Psoas muscle (tissue), 8 donors: Measurements from ENCODE around the gene SWAP70. TPM values are rescaled to one million over a fixed set of nuclear protein-coding genes. Genes with fewer than 3 reads are reported as not detected.

ENCODE experiments used
- ATAC-seq, 4 donors: fragments of 200-7000 bp; cut with Tn5 transposase; one replicate each; pipeline ENCODE4 v1.9.1; 2020; ENCODE audit warnings: moderate library complexity in 3 of 4, mild to moderate bottlenecking in 2 of 4
- DNase-seq, 2 donors: peaks; one replicate each; pipeline ENCODE4 v3.0.0-alpha.2; 2020
- H3K27ac ChIP-seq: fragments of 200-600 bp; one replicate; pipeline ENCODE4 v1.8.0; 2022
- H3K27me3 ChIP-seq, 3 donors: fragments of 200-600 bp in 1 of 3; one replicate each; pipeline versions ENCODE4 v1.6.1 to v1.8.0; 2013 to 2022; ENCODE audit warnings: low read length in 2 of 3, mild to moderate bottlenecking in 2 of 3, moderate library complexity in 1 of 3; ENCODE audit not compliant: insufficient read depth in 3 of 3
- H3K36me3 ChIP-seq, 2 donors: fragments of 200-600 bp in 1 of 2; one replicate each; pipeline versions ENCODE4 v1.6.1 to v1.8.0; 2013 to 2022; ENCODE audit warnings: low read depth in 1 of 2, mild to moderate bottlenecking in 1 of 2, moderate library complexity in 1 of 2; ENCODE audit not compliant: insufficient read depth in 1 of 2
- H3K4me1 ChIP-seq: fragments of 200-600 bp; one replicate; pipeline ENCODE4 v1.8.0; 2022
- H3K4me3 ChIP-seq: fragments of 200-600 bp; one replicate; pipeline ENCODE4 v1.8.0; 2022; ENCODE audit warnings: mild to moderate bottlenecking
- H3K9me3 ChIP-seq: fragments of 200-600 bp; one replicate; pipeline ENCODE4 v1.8.0; 2022
- CTCF ChIP-seq: fragments of 200-600 bp; IDR thresholded peaks from one replicate; pipeline ENCODE4 v1.8.0; 2022; ENCODE audit warnings: antibody characterized with exemption
- WGBS, 3 donors: extraction: QIAGEN DNeasy Blood & Tissue Kit; methylation state at CpG; one replicate each; pipeline versions ENCODE4 v1.1.6 to v1.1.7; 2013; 5-methylcytosine and 5-hydroxymethylcytosine counted together
- intact Hi-C, 2 donors: fragments of 100-400 bp; cut with DNase I; formaldehyde crosslinking; loops; one replicate each; pipeline versions ENCODE4 v1.11.0 to v1.14.2; 2022
- polyA plus RNA-seq, 3 donors: library from polyadenylated mRNA; stranded (reverse); fragments of 200-250 nt; gene quantifications; one replicate each; pipeline ENCODE4 v1.2.3, GENCODE V29; 2013
- total RNA-seq, 4 donors: library from RNA; stranded (reverse); fragmentation: NEBNext Ultra II Directional in 2 of 4; extraction: Animal tissue kit (Norgen Biotek cat#: 25700) in 2 of 4; gene quantifications; one replicate each; pipeline versions ENCODE4 v1.2.1 to v1.2.4, GENCODE V29; 2021 to 2023
- donor health status: healthy with polysubstance abuse.
- donor health status: DM: no; HTN: no; CAD: no; lungs with moderate emphysema.
- donor health status: Bipolar disorder and iron deficiency.
- donor health status: healthy.
- donor health status: DM: yes; HTN: yes; CAD: no.
- donor health status: DM: no; HTN: no; CAD: no.
- donor health status: DM: no; HTN: no; CAD: no.
- donor health status: DM: yes; HTN: yes; CAD: no.

The SWAP70 gene
- total and polyA plus RNA-seq, 7 donors = 4.3 to 13.3 (median 8.2) TPM

- Histone ChIP-seq H3K27me3 (no peaks in the 10 kb centered on the region), H3K9me3 (no peaks in the 10 kb centered on the region), H3K36me3 (no peaks in the 10 kb centered on the region), H3K27ac (no peak overlapping the region), H3K4me1 (peaks cover 16% of the 10 kb centered on the region), H3K4me3 (no peak overlapping the region)
- intact Hi-C loops = no loop called here
- ATAC-seq (no peak), DNase-seq (no peak)
- WGBS, 3 donors = 54 to 63% (median 56%) methylated on average over 1 of the region's 1 CpG
- TF ChIP-seq CTCF = no peak
Measured at GRCh38 chr11:9771071-9771511, 107.2 kb downstream of the SWAP70 start.

- no peak for TF ChIP-seq CTCF
- no peak for ATAC-seq
- H3K27ac ChIP-seq = no peak overlapping the region
- H3K27me3 ChIP-seq = no peaks in the 10 kb centered on the region
- H3K36me3 ChIP-seq = peaks cover 0 to 7% of the 10 kb centered on the region in 2 donors
- H3K4me1 ChIP-seq = peaks cover 16% of the 10 kb centered on the region
- intact Hi-C loops = no loop called here
- no peaks in the 10 kb centered on the region for H3K9me3 ChIP-seq
- no peak for DNase-seq
- WGBS, 3 donors = 98 to 99% (median 98%) methylated on average over 4 of the region's 4 CpGs
- H3K4me3 ChIP-seq = no peak overlapping the region
Measured at GRCh38 chr11:9772218-9772617, 108.3 kb downstream of the SWAP70 start.

- peaks cover 16% of the 10 kb centered on the region for H3K4me1 ChIP-seq
- no peak overlapping the region for H3K4me3 ChIP-seq
- ATAC-seq (peak in 1 of 4 donors; percentile 20), DNase-seq (no peak)
- 96 to 99% (median 97%) methylated on average over 2 of the region's 2 CpGs for WGBS, 3 donors
- intact Hi-C loops = no loop called here
- H3K9me3 ChIP-seq = no peaks in the 10 kb centered on the region
- H3K36me3 ChIP-seq = peaks cover 0 to 10% of the 10 kb centered on the region in 2 donors
- no peak overlapping the region for H3K27ac ChIP-seq
- no peaks in the 10 kb centered on the region for H3K27me3 ChIP-seq
- TF ChIP-seq CTCF = no peak
Measured at GRCh38 chr11:9773524-9773923, 109.6 kb downstream of the SWAP70 start.

GRCh38 chr11:9774109-9774508, 110.2 kb downstream of the SWAP70 start:
- H3K27ac ChIP-seq = no peak overlapping the region
- no peak overlapping the region for H3K4me3 ChIP-seq
- DNase-seq = no peak
- ATAC-seq = no peak
- H3K27me3 ChIP-seq = no peaks in the 10 kb centered on the region
- TF ChIP-seq CTCF = no peak
- H3K36me3 ChIP-seq = peaks cover 0 to 15% of the 10 kb centered on the region in 2 donors
- intact Hi-C loops = no loop called here
- H3K4me1 ChIP-seq = peaks cover 16% of the 10 kb centered on the region
- no peaks in the 10 kb centered on the region for H3K9me3 ChIP-seq
